Gastroesophageal sphincter (tissue), 4 donors: Measurements from ENCODE around the gene THSD4. TPM values are rescaled to one million over a fixed set of nuclear protein-coding genes. Genes with fewer than 3 reads are reported as not detected.

Experiments used
- ATAC-seq: fragments of 150-250 bp; one replicate; pipeline ENCODE4 v1.9.1; 2016; ENCODE audit warnings: mild to moderate bottlenecking, moderate library complexity
- H3K27ac ChIP-seq, 4 donors: fragments of 200-600 bp; sonication (generic) in 3 of 4; 1 replicate in 3 of 4; 2 replicates in 1 of 4; pipeline ENCODE4 v1.5.1; 2016 to 2019
- H3K27me3 ChIP-seq: fragments of 200-600 bp; sonication (generic); one replicate; pipeline ENCODE4 v1.5.1; 2019
- H3K36me3 ChIP-seq, 2 donors: fragments of 200-600 bp; sonication (generic); one replicate each; pipeline ENCODE4 v1.5.1; 2019; ENCODE audit warnings: control low read depth in 1 of 2
- H3K4me1 ChIP-seq, 3 donors: fragments of 200-600 bp; sonication (generic); 1 replicate in 2 of 3; 2 replicates in 1 of 3; pipeline ENCODE4 v1.5.1; 2016 to 2019; ENCODE audit warnings: control low read depth in 2 of 3
- H3K4me3 ChIP-seq, 2 donors: fragments of 200-600 bp; sonication (generic); one replicate each; pipeline ENCODE4 v1.5.1; 2019; ENCODE audit warnings: mild to moderate bottlenecking in 1 of 2, moderate library complexity in 1 of 2
- H3K9me3 ChIP-seq, 3 donors: fragments of 200-600 bp; sonication (generic); one replicate each; pipeline ENCODE4 v1.5.1; 2017 to 2019; ENCODE audit warnings: control low read depth in 2 of 3
- CTCF ChIP-seq, 4 experiments: fragments of 200-600 bp in 2 of 4; fragments of 450-650 bp in 2 of 4; sonication (generic) in 1 of 4; IDR thresholded peaks; one replicate each; pipeline ENCODE4 v1.5.1; 2017 to 2019; ENCODE audit warnings: antibody characterized with exemption in 4 of 4, mild to moderate bottlenecking in 2 of 4, moderate library complexity in 2 of 4
- EP300 ChIP-seq: sonication (generic); formaldehyde crosslinking; IDR thresholded peaks from one replicate; pipeline ENCODE4 v1.6.1; 2017; ENCODE audit warnings: antibody characterized with exemption, mild to moderate bottlenecking
- POLR2A ChIP-seq, 2 donors: fragments of 450-650 bp; IDR thresholded peaks; one replicate each; pipeline ENCODE4 v1.6.1; 2017; ENCODE audit warnings: antibody characterized with exemption in 2 of 2, mild to moderate bottlenecking in 2 of 2, moderate library complexity in 1 of 2
- POLR2AphosphoS5 ChIP-seq: sonication (generic); formaldehyde crosslinking; IDR thresholded peaks from one replicate; pipeline ENCODE4 v1.6.1; 2017; ENCODE audit warnings: antibody characterized with exemption
- WGBS, 2 donors: methylation state at CpG; one replicate each; pipeline ENCODE4 v1.1.5; 2018; ENCODE audit warnings: low coverage in 1 of 2; 5-methylcytosine and 5-hydroxymethylcytosine counted together
- total RNA-seq, 4 donors: library from RNA; depleted of rRNA; stranded (reverse); fragments of >200 nt; gene quantifications; one replicate each; pipeline ENCODE4 v1.1.0, GENCODE V29; 2016

The THSD4 gene
- total RNA-seq, 4 donors from 2014 or later, result 4.6 to 28.5 (median 17.6) TPM

- Histone ChIP-seq H3K27me3 (no peaks in the 10 kb centered on the region), H3K4me3 (no peak overlapping the region), H3K36me3 (no peaks in the 10 kb centered on the region), H3K9me3 (no peaks in the 10 kb centered on the region), H3K27ac (no peak overlapping the region), H3K4me1 (peaks cover 0 to 31% (median 4%) of the 10 kb centered on the region in 3 donors)
- no peak for ATAC-seq
- no peak for TF ChIP-seq CTCF (IDR thresholded peaks at IDR 0.05)
- no peak for TF ChIP-seq POLR2A (IDR thresholded peaks at IDR 0.05)
- TF ChIP-seq EP300, result no peak
- TF ChIP-seq POLR2AphosphoS5, result no peak
- 97 to 100% methylated on average over 2 of the region's 2 CpGs for WGBS, 2 donors
These were observed 106.1 kb downstream of the THSD4 start for GRCh38 chr15:71221417-71221816.

- H3K27me3 ChIP-seq, result no peaks in the 10 kb centered on the region
- H3K4me1 ChIP-seq, result peaks cover 0 to 23% (median 4%) of the 10 kb centered on the region in 3 donors
- H3K27ac ChIP-seq, result no peak overlapping the region
- no peak for ATAC-seq
- no peak for TF ChIP-seq EP300
- no peak for TF ChIP-seq POLR2AphosphoS5
- no peak for TF ChIP-seq CTCF (IDR thresholded peaks at IDR 0.05)
- TF ChIP-seq POLR2A (IDR thresholded peaks at IDR 0.05), result no peak
- WGBS, 2 donors, result 100% methylated on average over 2 of the region's 2 CpGs; no CpG with 5 or more reads in 1 of the 2 donors
- H3K9me3 ChIP-seq, result no peaks in the 10 kb centered on the region
- H3K4me3 ChIP-seq, result no peak overlapping the region
- H3K36me3 ChIP-seq, result no peaks in the 10 kb centered on the region
These were observed 108.2 kb downstream of the THSD4 start for GRCh38 chr15:71223516-71223915.

- Histone ChIP-seq H3K27me3 (no peaks in the 10 kb centered on the region), H3K9me3 (no peaks in the 10 kb centered on the region), H3K4me3 (no peak overlapping the region), H3K36me3 (no peaks in the 10 kb centered on the region), H3K4me1 (peaks cover 0 to 18% (median 4%) of the 10 kb centered on the region in 3 donors), H3K27ac (no peak overlapping the region)
- 50 to 85% methylated on average over 1 to 4 of the region's 4 CpGs for WGBS, 2 donors
- TF ChIP-seq POLR2AphosphoS5 (no peak), POLR2A (IDR thresholded peaks at IDR 0.05) (no peak), EP300 (no peak), CTCF (IDR thresholded peaks at IDR 0.05) (no peak)
- no peak for ATAC-seq
These were observed 108.8 kb downstream of the THSD4 start for GRCh38 chr15:71224024-71224423.

- WGBS, 2 donors, result 80 to 84% methylated on average over 2 of the region's 2 CpGs
- H3K4me3 ChIP-seq, result no peak overlapping the region
- no peak overlapping the region for H3K27ac ChIP-seq
- no peaks in the 10 kb centered on the region for H3K4me1 ChIP-seq
- no peaks in the 10 kb centered on the region for H3K36me3 ChIP-seq
- TF ChIP-seq POLR2AphosphoS5 (no peak), CTCF (IDR thresholded peaks at IDR 0.05) (no peak)
- H3K27me3 ChIP-seq, result no peaks in the 10 kb centered on the region
- no peaks in the 10 kb centered on the region for H3K9me3 ChIP-seq
- no peak for ATAC-seq
These were observed 110.6 kb downstream of the THSD4 start for GRCh38 chr15:71225851-71226250.

GRCh38 chr15:71226536-71227455 is 111.5 kb downstream of the THSD4 start:
- no peaks in the 10 kb centered on the region for H3K36me3 ChIP-seq
- no peak overlapping the region for H3K27ac ChIP-seq
- H3K9me3 ChIP-seq, result no peaks in the 10 kb centered on the region
- H3K4me1 ChIP-seq, result no peaks in the 10 kb centered on the region
- no peak overlapping the region for H3K4me3 ChIP-seq
- ATAC-seq, result no peak
- 75 to 83% methylated on average over 11 to 12 of the region's 15 CpGs for WGBS, 2 donors
- H3K27me3 ChIP-seq, result no peaks in the 10 kb centered on the region
- no peak for TF ChIP-seq POLR2A (IDR thresholded peaks at IDR 0.05)
- TF ChIP-seq EP300, result no peak
- no peak for TF ChIP-seq CTCF (IDR thresholded peaks at IDR 0.05)
- no peak for TF ChIP-seq POLR2AphosphoS5
